AG04449 (cell line): ENCODE data around the gene DIAPH3.

Source experiments
- CTCF ChIA-PET: fragments of 350-600 bp; formaldehyde crosslinking; extraction: SDS; loops from one replicate; lab custom pipeline; 2021; ENCODE audit warnings: antibody characterized with exemption; lab: Yijun Ruan, JAX
- POLR2A ChIA-PET: fragments of 400-600, 350-600 bp; formaldehyde crosslinking; extraction: SDS; loops from one replicate; lab custom pipeline; 2020; ENCODE audit warnings: antibody characterized with exemption, inconsistent platforms; lab: Yijun Ruan, JAX
- DNase-seq: peaks from one replicate; pipeline ENCODE4 v3.0.0-alpha.2; 2010; ENCODE audit warnings: low read depth, low spot score
- H3K4me3 ChIP-seq: 2 replicates; pipeline ENCODE4 v1.5.1; 2011; ENCODE audit warnings: low read depth, mild to moderate bottlenecking, control low read depth, low read length
- CTCF ChIP-seq: IDR thresholded peaks from one replicate; pipeline ENCODE4 v1.5.1; 2011; ENCODE audit warnings: mild to moderate bottlenecking, moderate library complexity, low read length, control low read depth, inconsistent platforms; ENCODE audit not compliant: insufficient read depth; ENCODE audit errors: missing control alignments

The DIAPH3 gene

GRCh38 chr13:59978862-59979261, 184.9 kb downstream of the DIAPH3 start:
- no peak for DNase-seq
- TF ChIP-seq CTCF, result no peak
- CTCF ChIA-PET, result no interaction called here
- POLR2A ChIA-PET, result no interaction called here
- no peak overlapping the region for H3K4me3 ChIP-seq

GRCh38 chr13:59976856-59977255, 186.9 kb downstream of the DIAPH3 start:
- no peak for TF ChIP-seq CTCF
- no peak overlapping the region for H3K4me3 ChIP-seq
- ChIA-PET POLR2A (no interaction called here), CTCF (no interaction called here)
- no peak for DNase-seq

- ChIA-PET CTCF (interaction anchor here (0.9 to 1.0 kb wide), 2 partner anchors 10 to 26 kb away, joined by 3 to 4 read pairs; no protein-coding TSS in a partner anchor), POLR2A (no interaction called here)
- DNase-seq, result no peak
- no peak for TF ChIP-seq CTCF
- no peak overlapping the region for H3K4me3 ChIP-seq
These were observed 187.8 kb downstream of the DIAPH3 start for GRCh38 chr13:59975807-59976435.

GRCh38 chr13:59970847-59971246, 192.9 kb downstream of the DIAPH3 start:
- ChIA-PET POLR2A (no interaction called here), CTCF (no interaction called here)
- no peak overlapping the region for H3K4me3 ChIP-seq
- DNase-seq, result no peak
- TF ChIP-seq CTCF, result no peak

- H3K4me3 ChIP-seq, result no peak overlapping the region
- ChIA-PET POLR2A (no interaction called here), CTCF (interaction anchor here (1.1 kb wide), 1 partner anchor 22 kb away, joined by 3 read pairs; no protein-coding TSS in a partner anchor)
- DNase-seq, result no peak
- TF ChIP-seq CTCF, result no peak
These were observed 199.9 kb downstream of the DIAPH3 start for GRCh38 chr13:59963827-59964226.

DNA sequence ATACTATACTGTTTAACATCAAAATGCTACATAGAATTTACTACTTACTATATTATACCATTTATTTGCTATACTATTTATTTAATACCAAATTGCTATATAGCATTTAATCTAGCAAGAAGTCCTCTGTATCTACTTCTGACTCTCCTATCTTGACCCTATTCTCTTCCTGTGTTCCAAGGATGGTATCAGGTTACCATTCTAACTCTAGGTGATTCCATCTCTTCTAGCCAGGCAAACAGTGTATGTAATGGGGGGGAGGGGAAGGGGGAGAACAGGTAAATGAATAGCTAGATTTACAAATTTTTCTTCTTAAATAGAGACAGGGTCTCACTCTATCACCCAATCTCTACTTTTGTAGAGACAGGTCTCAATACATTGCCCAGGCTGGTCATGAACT, 200.3 kb downstream of the DIAPH3 start:
- DNase-seq, result no peak
- ChIA-PET CTCF (interaction anchor here (1.1 kb wide), 1 partner anchor 21 kb away, joined by 3 read pairs; no protein-coding TSS in a partner anchor), POLR2A (no interaction called here)
- TF ChIP-seq CTCF, result no peak
- no peak overlapping the region for H3K4me3 ChIP-seq
